ENCODE measurements around the gene ARFGAP1.

ARFGAP1 gene

DNA sequence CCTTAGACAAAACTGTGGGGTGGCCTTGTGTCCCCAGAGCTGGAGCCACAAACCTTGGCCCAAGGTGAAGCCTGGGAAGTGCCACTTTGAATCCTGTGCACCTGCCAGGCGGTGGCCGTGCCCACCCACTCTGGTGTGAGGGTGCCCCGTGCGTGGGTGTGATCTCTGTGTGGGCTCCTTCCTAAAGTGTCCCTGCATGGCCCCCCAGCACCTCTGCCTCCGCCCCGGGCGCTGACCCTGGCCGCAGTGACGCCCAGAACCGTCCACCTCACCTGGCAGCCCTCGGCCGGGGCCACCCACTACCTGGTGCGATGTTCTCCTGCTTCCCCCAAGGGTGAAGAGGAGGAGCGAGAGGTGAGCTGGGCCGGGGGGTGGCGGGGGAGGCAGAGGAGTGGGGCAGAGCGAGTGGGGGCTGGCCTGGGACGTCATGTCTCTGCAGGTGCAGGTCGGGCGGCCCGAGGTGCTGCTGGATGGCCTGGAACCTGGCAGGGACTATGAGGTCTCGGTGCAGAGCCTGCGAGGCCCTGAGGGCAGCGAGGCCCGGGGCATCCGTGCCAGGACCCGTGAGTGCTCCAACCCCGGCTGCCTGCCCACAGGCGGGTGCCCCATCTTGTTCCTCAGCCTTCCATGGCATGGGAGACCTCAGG lies 38.7 kb downstream of the ARFGAP1 start:
- H3K27me3 ChIP-seq (ENCODE audit: insufficient read depth, low read length), result peaks cover 6% of the 10 kb centered on the region
- no peak overlapping the region for H3K27ac ChIP-seq (ENCODE audit: low read depth, low read length)
- H2AFZ ChIP-seq (ENCODE audit: low read length, unreplicated experiment), result no peak overlapping the region
- H3K79me2 ChIP-seq (ENCODE audit: control insufficient read depth, insufficient read depth, low read length, unreplicated experiment), result no peaks in the 10 kb centered on the region
- H3K4me3 ChIP-seq (ENCODE audit: low read depth, low read length), result no peak overlapping the region
- no peaks in the 10 kb centered on the region for H3K4me1 ChIP-seq (ENCODE audit: control insufficient read depth, insufficient read depth, low read length, unreplicated experiment)
- H3K36me3 ChIP-seq (ENCODE audit: insufficient read depth, low read length), result no peaks in the 10 kb centered on the region

DNA sequence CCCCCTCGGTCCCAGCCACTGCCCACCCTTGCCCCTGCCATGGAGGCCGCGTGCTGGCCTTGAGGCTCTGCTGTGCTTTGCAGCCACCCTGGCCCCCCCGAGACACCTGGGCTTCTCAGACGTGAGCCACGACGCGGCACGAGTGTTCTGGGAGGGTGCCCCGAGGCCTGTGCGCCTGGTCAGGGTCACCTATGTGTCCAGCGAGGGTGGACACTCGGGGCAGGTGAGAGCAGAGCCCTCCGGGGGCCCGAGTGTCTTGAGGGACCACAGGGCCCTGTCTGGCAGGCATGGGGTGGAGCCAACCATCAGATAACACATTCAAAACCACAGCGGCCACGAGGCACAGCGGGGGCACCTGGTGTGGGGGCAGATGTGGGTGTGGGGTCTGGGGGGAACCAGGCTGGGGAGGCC lies 39.2 kb downstream of the ARFGAP1 start:
- H3K4me1 ChIP-seq (ENCODE audit: control insufficient read depth, insufficient read depth, low read length, unreplicated experiment), result no peaks in the 10 kb centered on the region
- no peak overlapping the region for H3K27ac ChIP-seq (ENCODE audit: low read depth, low read length)
- no peaks in the 10 kb centered on the region for H3K36me3 ChIP-seq (ENCODE audit: insufficient read depth, low read length)
- H3K4me3 ChIP-seq (ENCODE audit: low read depth, low read length), result no peak overlapping the region
- H3K79me2 ChIP-seq (ENCODE audit: control insufficient read depth, insufficient read depth, low read length, unreplicated experiment), result no peaks in the 10 kb centered on the region
- peaks cover 6% of the 10 kb centered on the region for H3K27me3 ChIP-seq (ENCODE audit: insufficient read depth, low read length)
- no peak overlapping the region for H2AFZ ChIP-seq (ENCODE audit: low read length, unreplicated experiment)

DNA sequence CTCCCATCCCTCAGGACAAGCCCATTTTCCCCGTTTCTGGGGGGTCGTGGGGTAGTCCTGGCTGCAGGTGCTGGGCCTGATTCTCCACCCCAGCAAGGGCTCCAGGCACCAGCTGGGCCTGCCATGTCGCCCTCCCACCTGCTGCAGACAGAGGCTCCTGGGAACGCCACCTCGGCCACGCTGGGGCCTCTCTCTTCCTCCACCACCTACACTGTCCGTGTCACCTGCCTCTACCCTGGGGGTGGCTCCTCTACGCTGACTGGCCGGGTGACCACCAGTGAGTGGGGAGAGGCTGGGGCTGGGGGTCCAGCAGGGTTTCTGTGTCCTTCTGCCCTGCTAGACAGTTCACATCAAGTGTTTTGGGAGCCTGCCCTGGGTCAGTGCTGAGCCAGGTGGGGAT lies 39.7 kb downstream of the ARFGAP1 start:
- no peak overlapping the region for H2AFZ ChIP-seq (ENCODE audit: low read length, unreplicated experiment)
- H3K27ac ChIP-seq (ENCODE audit: low read depth, low read length), result no peak overlapping the region
- H3K36me3 ChIP-seq (ENCODE audit: insufficient read depth, low read length), result no peaks in the 10 kb centered on the region
- H3K79me2 ChIP-seq (ENCODE audit: control insufficient read depth, insufficient read depth, low read length, unreplicated experiment), result no peaks in the 10 kb centered on the region
- peaks cover 6% of the 10 kb centered on the region for H3K27me3 ChIP-seq (ENCODE audit: insufficient read depth, low read length)
- no peak overlapping the region for H3K4me3 ChIP-seq (ENCODE audit: low read depth, low read length)
- H3K4me1 ChIP-seq (ENCODE audit: control insufficient read depth, insufficient read depth, low read length, unreplicated experiment), result no peaks in the 10 kb centered on the region

DNA sequence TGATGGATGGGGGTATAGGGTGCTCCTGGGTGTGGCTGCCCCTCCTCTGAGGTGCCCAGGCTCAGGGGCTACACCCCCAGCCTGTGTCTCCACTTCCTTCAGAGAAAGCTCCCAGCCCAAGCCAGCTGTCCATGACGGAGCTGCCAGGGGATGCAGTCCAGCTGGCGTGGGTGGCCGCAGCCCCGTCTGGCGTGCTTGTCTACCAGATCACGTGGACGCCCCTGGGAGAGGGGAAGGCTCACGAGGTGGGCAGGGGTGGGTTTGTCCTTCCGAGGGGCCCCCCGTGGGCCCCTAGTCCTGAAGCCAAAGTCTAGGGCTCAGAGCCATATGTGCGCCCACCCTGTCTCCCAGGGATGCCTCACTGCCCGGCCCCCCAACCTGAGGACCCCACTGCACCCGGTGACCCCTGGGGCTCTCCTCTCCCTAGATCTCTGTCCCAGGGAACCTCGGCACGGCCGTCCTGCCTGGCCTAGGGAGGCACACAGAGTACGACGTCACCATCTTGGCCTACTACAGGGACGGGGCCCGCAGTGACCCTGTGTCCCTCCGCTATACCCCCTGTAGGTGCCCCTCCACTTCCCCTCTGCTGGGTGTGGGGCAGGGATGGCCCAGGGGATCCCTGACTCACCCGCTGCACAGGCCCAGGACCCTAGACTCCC lies 40.2 kb downstream of the ARFGAP1 start:
- Histone ChIP-seq H3K27ac (ENCODE audit: low read depth, low read length) (no peak overlapping the region), H3K27me3 (ENCODE audit: insufficient read depth, low read length) (peaks cover 3% of the 10 kb centered on the region), H3K4me1 (ENCODE audit: control insufficient read depth, insufficient read depth, low read length, unreplicated experiment) (no peaks in the 10 kb centered on the region), H3K79me2 (ENCODE audit: control insufficient read depth, insufficient read depth, low read length, unreplicated experiment) (no peaks in the 10 kb centered on the region), H2AFZ (ENCODE audit: low read length, unreplicated experiment) (no peak overlapping the region), H3K4me3 (ENCODE audit: low read depth, low read length) (no peak overlapping the region), H3K36me3 (ENCODE audit: insufficient read depth, low read length) (no peaks in the 10 kb centered on the region)

DNA sequence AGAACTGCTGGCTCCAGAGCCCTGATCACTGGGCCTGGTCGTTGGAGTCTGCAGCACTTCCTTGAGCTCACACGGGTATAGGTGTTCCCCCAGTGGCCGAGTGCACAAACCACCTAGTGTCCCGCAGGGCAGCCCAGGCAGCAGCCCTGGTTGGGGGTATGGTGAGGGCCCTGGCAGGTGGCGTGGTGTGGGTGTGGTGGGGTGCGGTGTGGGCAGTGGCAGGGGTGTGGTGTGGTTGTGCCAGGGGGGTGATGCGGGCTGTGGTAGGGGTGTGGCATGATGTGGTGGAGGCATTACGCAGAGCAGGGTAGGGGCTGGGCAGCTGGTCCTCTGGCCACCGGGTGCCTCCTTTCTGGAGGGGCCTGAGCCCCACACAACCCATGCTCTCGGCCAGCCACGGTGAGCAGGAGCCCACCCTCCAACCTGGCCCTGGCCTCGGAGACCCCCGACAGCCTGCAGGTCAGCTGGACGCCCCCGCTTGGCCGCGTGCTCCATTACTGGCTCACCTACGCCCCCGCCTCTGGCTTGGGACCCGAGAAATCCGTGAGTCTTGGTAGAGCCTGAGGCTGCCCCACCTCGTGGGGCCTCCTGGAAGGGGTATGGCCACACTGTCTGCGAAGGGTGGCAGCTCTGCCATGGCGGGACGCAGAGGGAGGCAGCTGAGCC lies 40.9 kb downstream of the ARFGAP1 start:
- H2AFZ ChIP-seq (ENCODE audit: low read length, unreplicated experiment), result no peak overlapping the region
- no peak overlapping the region for H3K27ac ChIP-seq (ENCODE audit: low read depth, low read length)
- no peaks in the 10 kb centered on the region for H3K4me1 ChIP-seq (ENCODE audit: control insufficient read depth, insufficient read depth, low read length, unreplicated experiment)
- no peak overlapping the region for H3K4me3 ChIP-seq (ENCODE audit: low read depth, low read length)
- no peaks in the 10 kb centered on the region; the same call in 1 of the 2 replicates for H3K27me3 ChIP-seq (ENCODE audit: insufficient read depth, low read length)
- H3K79me2 ChIP-seq (ENCODE audit: control insufficient read depth, insufficient read depth, low read length, unreplicated experiment), result no peaks in the 10 kb centered on the region
- H3K36me3 ChIP-seq (ENCODE audit: insufficient read depth, low read length), result no peaks in the 10 kb centered on the region

DNA sequence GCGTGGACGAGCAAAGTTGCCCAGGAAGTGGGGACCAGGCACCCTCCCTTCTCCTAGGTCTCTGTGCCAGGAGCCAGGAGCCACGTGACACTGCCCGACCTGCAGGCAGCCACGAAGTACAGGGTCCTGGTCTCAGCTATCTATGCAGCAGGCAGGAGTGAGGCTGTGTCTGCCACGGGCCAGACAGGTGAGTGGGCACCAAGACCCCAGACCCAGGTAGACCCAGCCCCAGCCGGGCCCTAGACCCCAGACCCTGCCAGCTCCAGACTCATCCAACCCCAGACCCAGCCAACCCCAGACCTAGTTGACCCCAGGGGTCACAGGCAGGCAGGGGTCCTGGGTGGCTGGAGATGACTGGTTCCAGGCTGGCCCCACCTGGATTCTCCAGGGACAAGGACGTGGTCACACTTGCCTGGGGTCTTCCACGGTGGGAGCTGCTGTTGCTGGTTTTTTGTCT lies 41.4 kb downstream of the ARFGAP1 start:
- Histone ChIP-seq H3K27me3 (ENCODE audit: insufficient read depth, low read length) (no peaks in the 10 kb centered on the region), H3K79me2 (ENCODE audit: control insufficient read depth, insufficient read depth, low read length, unreplicated experiment) (no peaks in the 10 kb centered on the region)

DNA sequence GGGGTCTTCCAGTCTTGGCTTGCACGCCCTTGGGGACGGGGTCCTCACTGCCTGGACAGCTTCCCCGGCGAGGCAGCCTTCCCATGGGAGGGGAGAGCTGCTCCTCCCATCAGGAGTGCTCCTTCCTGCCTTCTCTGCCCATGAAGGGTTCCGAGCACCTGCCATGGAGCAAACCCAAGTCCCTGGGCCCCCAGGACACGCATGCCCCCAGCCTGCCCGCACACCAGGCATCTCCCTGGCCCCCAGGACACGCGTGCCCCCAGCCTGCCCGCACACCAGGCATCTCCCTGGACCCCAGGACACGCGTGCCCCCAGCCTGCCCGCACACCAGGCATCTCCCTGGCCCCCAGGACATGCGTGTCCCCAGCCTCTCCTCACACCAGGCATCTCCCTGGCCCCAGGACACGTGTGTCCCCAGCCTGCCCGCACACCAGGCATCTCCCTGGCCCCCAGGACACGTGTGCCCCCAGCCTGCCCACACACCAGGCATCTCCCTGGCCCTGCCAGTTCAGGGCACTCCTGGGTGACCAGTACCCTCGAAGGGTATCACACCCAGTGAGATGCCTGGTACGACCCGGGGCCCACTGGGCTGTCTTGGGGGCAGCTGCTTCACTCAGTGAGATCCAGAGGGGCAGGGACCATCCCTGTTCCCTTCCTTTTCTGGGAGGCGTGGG lies 42.1 kb downstream of the ARFGAP1 start:
- H3K27ac ChIP-seq (ENCODE audit: low read depth, low read length), result no peak overlapping the region
- no peaks in the 10 kb centered on the region for H3K36me3 ChIP-seq (ENCODE audit: insufficient read depth, low read length)
- H3K4me1 ChIP-seq (ENCODE audit: control insufficient read depth, insufficient read depth, low read length, unreplicated experiment), result no peaks in the 10 kb centered on the region
- no peak overlapping the region for H2AFZ ChIP-seq (ENCODE audit: low read length, unreplicated experiment)
- no peaks in the 10 kb centered on the region for H3K79me2 ChIP-seq (ENCODE audit: control insufficient read depth, insufficient read depth, low read length, unreplicated experiment)
- no peak overlapping the region for H3K4me3 ChIP-seq (ENCODE audit: low read depth, low read length)
- H3K27me3 ChIP-seq (ENCODE audit: insufficient read depth, low read length), result no peaks in the 10 kb centered on the region

More for the DNA sequence above, 41.4 kb downstream of the ARFGAP1 start:
- H3K27ac ChIP-seq (ENCODE audit: low read depth, low read length), result no peak overlapping the region
- H3K4me1 ChIP-seq (ENCODE audit: control insufficient read depth, insufficient read depth, low read length, unreplicated experiment), result no peaks in the 10 kb centered on the region
- H3K4me3 ChIP-seq (ENCODE audit: low read depth, low read length), result no peak overlapping the region
- no peaks in the 10 kb centered on the region for H3K36me3 ChIP-seq (ENCODE audit: insufficient read depth, low read length)
- no peak overlapping the region for H2AFZ ChIP-seq (ENCODE audit: low read length, unreplicated experiment)

DNA sequence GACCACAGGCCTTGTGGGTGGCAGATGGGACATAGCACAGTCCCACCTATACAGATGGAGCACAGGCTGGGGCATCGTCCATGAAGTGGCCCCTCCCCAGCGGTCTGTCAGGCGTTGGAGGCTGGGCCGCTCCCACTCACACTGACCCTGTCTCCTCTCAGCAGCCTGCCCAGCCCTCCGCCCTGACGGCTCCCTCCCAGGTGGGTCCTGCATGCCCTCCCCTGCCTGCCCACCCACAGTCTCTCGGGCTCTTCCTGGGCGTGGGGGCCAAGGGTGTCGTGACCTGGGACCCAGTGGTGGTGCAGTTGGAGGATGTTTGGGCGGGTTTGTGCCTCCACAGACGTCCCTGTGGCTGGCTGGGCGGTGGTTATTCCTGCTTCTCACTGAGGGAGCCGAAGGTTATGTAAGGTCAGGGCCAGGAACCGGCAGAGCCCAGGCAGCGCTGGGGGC lies 42.7 kb downstream of the ARFGAP1 start:
- Histone ChIP-seq H3K27me3 (ENCODE audit: insufficient read depth, low read length) (no peaks in the 10 kb centered on the region), H3K79me2 (ENCODE audit: control insufficient read depth, insufficient read depth, low read length, unreplicated experiment) (no peaks in the 10 kb centered on the region), H3K27ac (ENCODE audit: low read depth, low read length) (no peak overlapping the region), H3K36me3 (ENCODE audit: insufficient read depth, low read length) (no peaks in the 10 kb centered on the region), H3K4me1 (ENCODE audit: control insufficient read depth, insufficient read depth, low read length, unreplicated experiment) (no peaks in the 10 kb centered on the region), H2AFZ (ENCODE audit: low read length, unreplicated experiment) (no peak overlapping the region), H3K4me3 (ENCODE audit: low read depth, low read length) (no peak overlapping the region)

DNA sequence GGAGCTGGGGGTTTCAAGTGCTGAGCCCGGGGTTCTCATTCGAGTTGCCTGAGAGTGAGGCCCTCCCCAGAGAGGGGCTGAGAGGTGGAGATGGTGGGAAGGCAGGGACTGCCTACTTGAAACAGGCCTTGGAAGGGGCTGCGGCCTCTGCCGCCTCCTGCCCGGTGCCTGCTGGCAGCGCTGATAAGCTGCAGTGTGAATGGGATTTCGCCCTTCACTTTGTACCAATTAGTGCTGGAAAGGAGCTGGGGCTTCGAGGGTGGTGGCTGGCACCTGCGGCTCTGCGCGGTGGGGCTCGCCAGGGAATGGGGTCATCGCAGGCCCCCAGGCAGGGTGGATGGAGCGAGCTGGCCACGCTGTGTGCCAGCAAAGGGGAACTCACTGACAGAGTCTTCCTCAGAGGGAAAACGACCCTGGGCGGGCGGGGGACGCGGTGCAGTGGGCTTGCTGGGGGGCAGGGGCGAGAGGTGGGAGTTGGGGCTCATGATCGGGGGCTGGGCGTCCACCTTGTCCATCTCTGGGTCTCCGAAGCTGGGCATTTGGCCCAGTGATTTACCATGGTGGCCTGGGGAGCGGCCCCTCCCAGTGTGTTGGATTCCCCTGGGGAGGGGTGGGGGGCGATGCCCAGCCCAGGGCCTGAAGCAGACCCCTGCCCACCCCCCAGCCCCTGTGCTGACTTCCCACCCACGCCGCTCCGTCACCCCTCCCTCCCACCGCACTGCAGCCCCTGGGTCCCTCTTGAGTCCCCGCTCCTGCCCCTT lies 43.3 kb downstream of the ARFGAP1 start:
- Histone ChIP-seq H3K79me2 (ENCODE audit: control insufficient read depth, insufficient read depth, low read length, unreplicated experiment) (no peaks in the 10 kb centered on the region), H3K27me3 (ENCODE audit: insufficient read depth, low read length) (no peaks in the 10 kb centered on the region), H3K4me3 (ENCODE audit: low read depth, low read length) (no peak overlapping the region), H3K36me3 (ENCODE audit: insufficient read depth, low read length) (no peaks in the 10 kb centered on the region), H3K27ac (ENCODE audit: low read depth, low read length) (no peak overlapping the region), H3K4me1 (ENCODE audit: control insufficient read depth, insufficient read depth, low read length, unreplicated experiment) (no peaks in the 10 kb centered on the region), H2AFZ (ENCODE audit: low read length, unreplicated experiment) (no peak overlapping the region)

DNA sequence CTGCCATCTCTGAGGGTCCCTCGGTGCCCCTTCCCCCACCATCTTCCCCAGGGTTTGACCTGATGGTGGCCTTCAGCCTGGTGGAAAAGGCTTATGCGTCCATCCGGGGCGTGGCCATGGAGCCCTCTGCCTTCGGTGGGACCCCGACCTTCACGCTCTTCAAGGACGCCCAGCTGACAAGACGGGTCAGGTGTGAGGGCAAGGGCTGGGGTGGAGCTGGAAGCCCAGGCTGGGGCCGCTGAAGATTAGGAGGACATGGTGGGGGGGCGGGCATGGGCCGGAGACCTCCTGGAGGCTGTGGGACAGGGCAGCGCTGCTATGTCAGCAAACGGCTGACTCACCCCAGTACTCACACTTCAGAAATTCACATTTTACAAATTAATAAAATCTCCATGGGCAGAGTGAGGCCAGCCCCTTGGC lies 43.9 kb downstream of the ARFGAP1 start:
- no peak overlapping the region for H3K27ac ChIP-seq (ENCODE audit: low read depth, low read length)
- no peaks in the 10 kb centered on the region for H3K36me3 ChIP-seq (ENCODE audit: insufficient read depth, low read length)
- no peaks in the 10 kb centered on the region for H3K79me2 ChIP-seq (ENCODE audit: control insufficient read depth, insufficient read depth, low read length, unreplicated experiment)
- H2AFZ ChIP-seq (ENCODE audit: low read length, unreplicated experiment), result no peak overlapping the region
- no peaks in the 10 kb centered on the region for H3K4me1 ChIP-seq (ENCODE audit: control insufficient read depth, insufficient read depth, low read length, unreplicated experiment)
- peaks cover 1% of the 10 kb centered on the region; the same call in 1 of the 2 replicates for H3K27me3 ChIP-seq (ENCODE audit: insufficient read depth, low read length)
- H3K4me3 ChIP-seq (ENCODE audit: low read depth, low read length), result no peak overlapping the region
